HepG2 (cell line): Measurements from ENCODE around the gene COMMD9. TPM values are rescaled to one million over a fixed set of nuclear protein-coding genes. Genes with fewer than 3 reads are reported as not detected.

Experiments
- ATAC-seq: fragments of 200-7000 bp; cut with Tn5 transposase; 3 replicates; pipeline ENCODE4 v1.9.1; 2020; ENCODE audit warnings: mild to moderate bottlenecking, moderate library complexity
- BruUV-seq: library from RNA; stranded (reverse); fragments of 400-500 nt; replicated peaks from 2 replicates; lab custom pipeline; 2021; lab: Mats Ljungman, UMichigan
- CTCF ChIA-PET: fragments of 300-600 bp; formaldehyde crosslinking; extraction: SDS; loops from one replicate; lab custom pipeline; 2021; ENCODE audit warnings: low total read pairs, inconsistent platforms, low intra/inter-chr PET ratio; lab: Yijun Ruan, JAX
- POLR2A ChIA-PET: fragments of 350-600 bp; sonication (Branson Sonifier 250); formaldehyde crosslinking; loops from one replicate; lab custom pipeline; 2020; ENCODE audit warnings: antibody characterized with exemption, inconsistent platforms; lab: Yijun Ruan, JAX
- DNase-seq: peaks from one replicate; pipeline ENCODE4 v3.0.0-alpha.2; 2015; ENCODE audit warnings: low spot score
- FAIRE-seq: peaks from 3 replicates; lab custom pipeline; 2011; peaks lifted over from hg19 to GRCh38; lab: Jason Lieb, UNC
- H2AFZ ChIP-seq: one replicate; pipeline ENCODE4 v1.6.1; 2011; ENCODE audit warnings: low read length, inconsistent platforms
- H3K27ac ChIP-seq: fragments of 300-600 bp; 3 replicates; pipeline ENCODE4 v1.8.0; 2011; ENCODE audit warnings: mixed run types, mild to moderate bottlenecking, mixed read lengths, low read length, inconsistent platforms; ENCODE audit not compliant: insufficient read depth; ENCODE audit errors: extremely low read length
- H3K27me3 ChIP-seq, 2 experiments: fragments of 200-600 bp in 1 of 2; 2 replicates in 1 of 2; 3 replicates in 1 of 2; pipeline versions ENCODE4 v1.6.0 to v1.8.0; 2011; ENCODE audit warnings: low read length in 2 of 2, mild to moderate bottlenecking in 2 of 2, moderate library complexity in 2 of 2, inconsistent platforms in 1 of 2; ENCODE audit not compliant: insufficient read depth in 2 of 2, control insufficient read depth in 1 of 2
- H3K36me3 ChIP-seq, 2 experiments: fragments of 200-600 bp in 1 of 2; replicated peaks in 1 of 2; 2 replicates in 1 of 2; 3 replicates in 1 of 2; pipeline versions ENCODE4 v1.5.1 to v1.8.0; 2011; ENCODE audit warnings: low read length in 2 of 2, inconsistent platforms in 1 of 2; ENCODE audit not compliant: insufficient read depth in 2 of 2, control insufficient read depth in 1 of 2
- H3K4me1 ChIP-seq: 2 replicates; pipeline ENCODE4 v1.5.1; 2012; ENCODE audit warnings: low read length, inconsistent platforms; ENCODE audit not compliant: insufficient read depth
- H3K4me2 ChIP-seq: 2 replicates; pipeline ENCODE4 v1.6.0; 2011; ENCODE audit warnings: low read depth, low read length, inconsistent platforms
- H3K4me3 ChIP-seq, 3 experiments: fragments of 200-600 bp in 1 of 3; sonication (generic), shearing (Covaris generic) in 1 of 3; replicated peaks in 1 of 3; 2 replicates each; pipeline ENCODE4 v1.5.1; 2011 to 2016; ENCODE audit warnings: low read length in 3 of 3, inconsistent platforms in 2 of 3, low read depth in 2 of 3, mild to moderate bottlenecking in 2 of 3, control low read depth in 1 of 3, mixed read lengths in 1 of 3; ENCODE audit not compliant: insufficient read depth in 1 of 3
- H3K79me2 ChIP-seq: one replicate; pipeline ENCODE4 v1.6.1; 2011; ENCODE audit warnings: low read length, inconsistent platforms; ENCODE audit not compliant: insufficient read depth
- H3K9ac ChIP-seq: 2 replicates; pipeline ENCODE4 v1.6.0; 2011; ENCODE audit warnings: mild to moderate bottlenecking, low read depth, low read length, inconsistent platforms; ENCODE audit not compliant: insufficient read depth
- H3K9me3 ChIP-seq: 2 replicates; pipeline ENCODE4 v1.5.1; 2012; ENCODE audit warnings: mild to moderate bottlenecking, low read length
- H4K20me1 ChIP-seq: 2 replicates; pipeline ENCODE4 v1.6.0; 2011; ENCODE audit warnings: inconsistent platforms, mild to moderate bottlenecking, low read length, moderate library complexity; ENCODE audit not compliant: insufficient read depth
- HDAC1 ChIP-seq: sonication (generic); formaldehyde crosslinking; IDR thresholded peaks from 2 replicates; pipeline ENCODE4 v1.5.1; 2020; ENCODE audit warnings: mild to moderate bottlenecking, missing genetic modification reagents
- MEF2D ChIP-seq: sonication (generic); formaldehyde crosslinking; IDR thresholded peaks from 2 replicates; pipeline ENCODE4 v1.5.1; 2020; ENCODE audit warnings: mild to moderate bottlenecking, missing genetic modification reagents
- MIER2 ChIP-seq: IDR thresholded peaks from 2 replicates; pipeline ENCODE4 v1.6.1; 2016; ENCODE audit warnings: missing biosample characterization, missing genetic modification reagents
- TARDBP ChIP-seq: sonication (generic); formaldehyde crosslinking; IDR thresholded peaks from 2 replicates; pipeline ENCODE4 v1.8.0; 2022; ENCODE audit warnings: mild to moderate bottlenecking, missing genetic modification reagents
- TP53 ChIP-seq: sonication (generic); formaldehyde crosslinking; conservative IDR thresholded peaks from 2 replicates; pipeline ENCODE4 v1.4.0; 2020; ENCODE audit warnings: missing genetic modification reagents
- ZFP62 ChIP-seq: sonication (generic); formaldehyde crosslinking; IDR thresholded peaks from 2 replicates; pipeline ENCODE4 v1.4.0; 2020; ENCODE audit warnings: missing genetic modification reagents
- ZNF274 ChIP-seq: sonication (generic); formaldehyde crosslinking; IDR thresholded peaks from 2 replicates; pipeline ENCODE4 v1.5.1; 2020; ENCODE audit warnings: mild to moderate bottlenecking, missing genetic modification reagents
- ZNF460 ChIP-seq: sonication (generic); formaldehyde crosslinking; IDR thresholded peaks from 2 replicates; pipeline ENCODE4 v1.5.1; 2020; ENCODE audit warnings: missing genetic modification reagents, mild to moderate bottlenecking, borderline replicate concordance
- ZNF550 ChIP-seq: sonication (generic); formaldehyde crosslinking; IDR thresholded peaks from 2 replicates; pipeline ENCODE4 v1.4.0; 2020; ENCODE audit warnings: mild to moderate bottlenecking, missing genetic modification reagents, borderline replicate concordance
- ZNF770 ChIP-seq: sonication (generic); formaldehyde crosslinking; IDR thresholded peaks from 2 replicates; pipeline ENCODE4 v1.5.0; 2020; ENCODE audit warnings: mild to moderate bottlenecking, missing genetic modification reagents
- WGBS: methylation state at CpG from one replicate; pipeline ENCODE4 v1.1.6; 2017; ENCODE audit warnings: low lambda C conversion rate; 5-methylcytosine and 5-hydroxymethylcytosine counted together
- in situ Hi-C: cut with HindIII; loops from 2 replicates; pipeline ENCODE4 v1.10.0; 2017; ENCODE audit warnings: low pct_unique_long_range_greater_than_20kb; ENCODE audit not compliant: extremely low pct_ligation_motif_present
- intact Hi-C: fragments of 100-400 bp; cut with micrococcal nuclease; formaldehyde crosslinking; loops from one replicate; pipeline ENCODE4 v1.10.0; 2022; ENCODE audit not compliant: unreplicated experiment
- polyA plus RNA-seq, 8 experiments: library from polyadenylated mRNA; depleted of rRNA in 3 of 8; stranded (reverse) in 7 of 8; unstranded in 1 of 8; fragments of >200 nt; fragmentation: Illumina TruSeq in 4 of 8; extraction: Trizol in 4 of 8; gene quantifications; 2 replicates each; pipeline versions ENCODE4 v1.2.1 to v1.2.3, GENCODE V29; 2011 to 2016; ENCODE audit warnings: low read depth in 4 of 8, missing spikeins in 1 of 8, mixed read lengths in 1 of 8; ENCODE audit not compliant: insufficient read depth in 1 of 8
- total RNA-seq, 5 experiments: library from RNA; depleted of rRNA; stranded (reverse); fragments of >200 nt; fragmentation: Illumina TruSeq; extraction: Trizol; gene quantifications; 2 replicates each; pipeline ENCODE4 v1.2.3, GENCODE V29; 2016; ENCODE audit warnings: low read depth in 1 of 5
- TF ChIP-seq, protein P1 (sequence below): sonication (generic); formaldehyde crosslinking; IDR thresholded peaks from 2 replicates; pipeline ENCODE4 v1.9.0; 2022; ENCODE audit warnings: low read depth, missing genetic modification reagents

COMMD9 gene
- total and polyA plus RNA-seq, 2 of the 13 experiments (the other 11 are each of a cell fraction or from before 2014, with no cell fraction given) = 47.3 to 76.7 TPM

GRCh38 chr11:36305047-36305446, 15.8 kb upstream of the COMMD9 start:
- H2AFZ ChIP-seq = no peak overlapping the region
- H3K9me3 ChIP-seq = no peaks in the 10 kb centered on the region
- H3K4me3 ChIP-seq = no peak overlapping the region
- DNase-seq (no peak), FAIRE-seq (no peak), ATAC-seq (no peak)
- BruUV-seq = no TSS peak
- intact Hi-C loops (no loop called here), in situ Hi-C loops (loop anchor here (10.0 kb wide), 1 partner anchor 170 kb away; no protein-coding TSS in a partner anchor)
- H4K20me1 ChIP-seq = no peaks in the 10 kb centered on the region
- H3K27ac ChIP-seq = no peak overlapping the region
- H3K27me3 ChIP-seq = peaks cover 1 to 4% of the 10 kb centered on the region in 2 experiments; a peak in 2 of 5 replicates
- no peaks in the 10 kb centered on the region for H3K36me3 ChIP-seq
- no peaks in the 10 kb centered on the region for H3K4me1 ChIP-seq
- H3K79me2 ChIP-seq = no peaks in the 10 kb centered on the region
- no peak overlapping the region for H3K4me2 ChIP-seq
- no peak overlapping the region for H3K9ac ChIP-seq
- POLR2A ChIA-PET = no interaction called here
- TF ChIP-seq ZFP62 (no peak), ZNF460 (CRISPR knock-in tag) (no peak), ZNF770 (CRISPR knock-in tag) (no peak), MEF2D (CRISPR knock-in tag) (no peak), ZNF550 (no peak), HDAC1 (CRISPR knock-in tag) (no peak), MIER2 (CRISPR knock-in tag) (no peak), TP53 (CRISPR knock-in tag) (no peak), ZNF274 (CRISPR knock-in tag) (no peak), TARDBP (CRISPR knock-in tag) (no peak)
- TF ChIP-seq, protein P1, sequence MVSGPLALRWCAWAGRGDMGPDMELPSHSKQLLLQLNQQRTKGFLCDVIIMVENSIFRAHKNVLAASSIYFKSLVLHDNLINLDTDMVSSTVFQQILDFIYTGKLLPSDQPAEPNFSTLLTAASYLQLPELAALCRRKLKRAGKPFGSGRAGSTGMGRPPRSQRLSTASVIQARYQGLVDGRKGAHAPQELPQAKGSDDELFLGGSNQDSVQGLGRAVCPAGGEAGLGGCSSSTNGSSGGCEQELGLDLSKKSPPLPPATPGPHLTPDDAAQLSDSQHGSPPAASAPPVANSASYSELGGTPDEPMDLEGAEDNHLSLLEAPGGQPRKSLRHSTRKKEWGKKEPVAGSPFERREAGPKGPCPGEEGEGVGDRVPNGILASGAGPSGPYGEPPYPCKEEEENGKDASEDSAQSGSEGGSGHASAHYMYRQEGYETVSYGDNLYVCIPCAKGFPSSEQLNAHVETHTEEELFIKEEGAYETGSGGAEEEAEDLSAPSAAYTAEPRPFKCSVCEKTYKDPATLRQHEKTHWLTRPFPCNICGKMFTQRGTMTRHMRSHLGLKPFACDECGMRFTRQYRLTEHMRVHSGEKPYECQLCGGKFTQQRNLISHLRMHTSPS = no peak
- TF ChIP-seq, all 625 proteins: peak for 0
- CTCF ChIA-PET = no interaction called here
- 0% methylated on average over 1 of the region's 1 CpG for WGBS
